HepG2 (cell line): ENCODE data around the gene ARVCF. TPM values are rescaled to one million over a fixed set of nuclear protein-coding genes. Genes with fewer than 3 reads are reported as not detected.

Source experiments
- ARID2 ChIP-seq: sonication (generic); formaldehyde crosslinking; IDR thresholded peaks from 2 replicates; pipeline ENCODE4 v1.8.1; 2022; ENCODE audit warnings: mild to moderate bottlenecking, missing genetic modification reagents, borderline replicate concordance
- CBX1 ChIP-seq: IDR thresholded peaks from one replicate; pipeline ENCODE4 v1.6.1; 2016; ENCODE audit warnings: antibody characterized with exemption, low read depth
- GTF2F1 ChIP-seq: fragments of 150-350 bp; IDR thresholded peaks from 2 replicates; pipeline ENCODE4 v1.6.1; 2014; ENCODE audit warnings: low read length
- HES4 ChIP-seq: sonication (generic); formaldehyde crosslinking; IDR thresholded peaks from 2 replicates; pipeline ENCODE4 v1.9.0; 2021; ENCODE audit warnings: mild to moderate bottlenecking, missing genetic modification reagents, borderline replicate concordance
- LCORL ChIP-seq, 2 experiments: fragments of 450-650 bp in 1 of 2; sonication (generic) in 1 of 2; formaldehyde crosslinking in 1 of 2; IDR thresholded peaks; 2 replicates each; pipeline versions ENCODE4 v1.5.0 to v1.6.1; 2017 to 2020; ENCODE audit warnings: antibody characterized with exemption in 1 of 2, missing genetic modification reagents in 1 of 2
- MAX ChIP-seq: IDR thresholded peaks from 2 replicates; pipeline ENCODE4 v1.6.1; 2012; ENCODE audit warnings: inconsistent platforms
- MIER2 ChIP-seq: IDR thresholded peaks from 2 replicates; pipeline ENCODE4 v1.6.1; 2016; ENCODE audit warnings: missing biosample characterization, missing genetic modification reagents
- MXD1 ChIP-seq: sonication (generic); formaldehyde crosslinking; IDR thresholded peaks from 2 replicates; pipeline ENCODE4 v1.4.0; 2020; ENCODE audit warnings: mild to moderate bottlenecking, missing genetic modification reagents
- NFKBIZ ChIP-seq: IDR thresholded peaks from 2 replicates; pipeline ENCODE4 v1.6.1; 2018; ENCODE audit warnings: missing genetic modification reagents, missing compliant biosample characterization
- NR2F1 ChIP-seq, 2 experiments: fragments of 450-650 bp in 1 of 2; formaldehyde crosslinking in 1 of 2; IDR thresholded peaks; 2 replicates each; pipeline versions ENCODE4 v1.5.0 to v1.6.1; 2016 to 2020; ENCODE audit warnings: mild to moderate bottlenecking in 1 of 2, missing compliant biosample characterization in 1 of 2, missing genetic modification reagents in 1 of 2, moderate library complexity in 1 of 2
- PHB2 ChIP-seq: fragments of 450-650 bp; IDR thresholded peaks from 2 replicates; pipeline ENCODE4 v1.6.1; 2018; ENCODE audit not compliant: partially characterized antibody
- SIX1 ChIP-seq: sonication (generic); formaldehyde crosslinking; IDR thresholded peaks from 2 replicates; pipeline ENCODE4 v1.4.0; 2020; ENCODE audit warnings: missing genetic modification reagents, borderline replicate concordance
- SMC3 ChIP-seq: IDR thresholded peaks from 2 replicates; pipeline ENCODE4 v1.6.1; 2011; ENCODE audit warnings: low read length, improper control_type of control experiment
- SNAI1 ChIP-seq: sonication (generic); formaldehyde crosslinking; IDR thresholded peaks from 2 replicates; pipeline ENCODE4 v1.5.0; 2020; ENCODE audit warnings: mild to moderate bottlenecking, missing genetic modification reagents, borderline replicate concordance
- TBP ChIP-seq: sonication (generic); formaldehyde crosslinking; IDR thresholded peaks from 2 replicates; pipeline ENCODE4 v1.5.0; 2020; ENCODE audit warnings: missing genetic modification reagents
- TCF7 ChIP-seq: sonication (generic); IDR thresholded peaks from 2 replicates; pipeline ENCODE4 v1.6.1; 2016; ENCODE audit warnings: antibody characterized with exemption, low read depth
- ZBTB34 ChIP-seq: sonication (generic); formaldehyde crosslinking; IDR thresholded peaks from 2 replicates; pipeline ENCODE4 v1.8.0; 2022; ENCODE audit warnings: mild to moderate bottlenecking, missing genetic modification reagents
- ZMYM2 ChIP-seq: sonication (generic); formaldehyde crosslinking; IDR thresholded peaks from 2 replicates; pipeline ENCODE4 v1.8.0; 2022; ENCODE audit warnings: mild to moderate bottlenecking, missing genetic modification reagents
- ZMYM3 ChIP-seq: sonication (generic); formaldehyde crosslinking; IDR thresholded peaks from 2 replicates; pipeline ENCODE4 v1.5.1; 2020; ENCODE audit warnings: mild to moderate bottlenecking, missing genetic modification reagents
- ZNF12 ChIP-seq: sonication (generic); formaldehyde crosslinking; IDR thresholded peaks from 2 replicates; pipeline ENCODE4 v1.5.0; 2020; ENCODE audit warnings: missing genetic modification reagents
- ZNF337 ChIP-seq: sonication (generic); formaldehyde crosslinking; IDR thresholded peaks from 2 replicates; pipeline ENCODE4 v1.5.1; 2020; ENCODE audit warnings: missing genetic modification reagents, low read depth, mild to moderate bottlenecking, borderline replicate concordance
- ZNF530 ChIP-seq: sonication (generic); formaldehyde crosslinking; IDR thresholded peaks from 2 replicates; pipeline ENCODE4 v1.5.0; 2020; ENCODE audit warnings: low read depth, mild to moderate bottlenecking, missing genetic modification reagents
- ZNF780A ChIP-seq: sonication (generic); formaldehyde crosslinking; IDR thresholded peaks from 2 replicates; pipeline ENCODE4 v1.8.0; 2022; ENCODE audit warnings: mild to moderate bottlenecking, missing genetic modification reagents, moderate library complexity
- ZNF790 ChIP-seq: sonication (generic); formaldehyde crosslinking; IDR thresholded peaks from 2 replicates; pipeline ENCODE4 v1.8.0; 2022; ENCODE audit warnings: missing genetic modification reagents, mild to moderate bottlenecking, borderline replicate concordance
- ZNF816 ChIP-seq: sonication (generic); formaldehyde crosslinking; IDR thresholded peaks from 2 replicates; pipeline ENCODE4 v1.8.0; 2022; ENCODE audit warnings: missing genetic modification reagents, mild to moderate bottlenecking, borderline replicate concordance
- ZSCAN9 ChIP-seq: IDR thresholded peaks from 2 replicates; pipeline ENCODE4 v1.6.1; 2016; ENCODE audit warnings: borderline replicate concordance
- polyA plus RNA-seq, 8 experiments: library from polyadenylated mRNA; depleted of rRNA in 3 of 8; stranded (reverse) in 7 of 8; unstranded in 1 of 8; fragments of >200 nt; fragmentation: Illumina TruSeq in 4 of 8; extraction: Trizol in 4 of 8; gene quantifications; 2 replicates each; pipeline versions ENCODE4 v1.2.1 to v1.2.3, GENCODE V29; 2011 to 2016; ENCODE audit warnings: low read depth in 4 of 8, missing spikeins in 1 of 8, mixed read lengths in 1 of 8; ENCODE audit not compliant: insufficient read depth in 1 of 8
- total RNA-seq, 5 experiments: library from RNA; depleted of rRNA; stranded (reverse); fragments of >200 nt; fragmentation: Illumina TruSeq; extraction: Trizol; gene quantifications; 2 replicates each; pipeline ENCODE4 v1.2.3, GENCODE V29; 2016; ENCODE audit warnings: low read depth in 1 of 5
- TF ChIP-seq, protein P1 (sequence below): sonication (generic); formaldehyde crosslinking; IDR thresholded peaks from 2 replicates; pipeline ENCODE4 v1.4.0; 2020; ENCODE audit warnings: missing genetic modification reagents

Gene ARVCF
- total and polyA plus RNA-seq, 2 of the 13 experiments (the other 11 are each of a cell fraction or from before 2014, with no cell fraction given): 16.4 to 17.7 TPM

GRCh38 chr22:19942157-19943081, 74.2 kb downstream of the ARVCF start (continued):
- TF ChIP-seq ZSCAN9: 0 out of 2 replicates have a peak, but pooled peaks have one; percentile 19
- no peak for TF ChIP-seq ZNF530 (CRISPR knock-in tag)
- TF ChIP-seq ZMYM2: no peak
- no peak for TF ChIP-seq ZNF780A (CRISPR knock-in tag)
- TF ChIP-seq ZNF337 (CRISPR knock-in tag): no peak
- no peak for TF ChIP-seq ARID2 (CRISPR knock-in tag)
- TF ChIP-seq TCF7: no peak
- no peak for TF ChIP-seq ZMYM3
- TF ChIP-seq TBP: no peak
- no peak for TF ChIP-seq MIER2 (CRISPR knock-in tag)
- peak; percentile 61 for TF ChIP-seq MAX
- 0 out of 2 replicates have a peak, but pooled peaks have one; percentile 73 for TF ChIP-seq ZNF816 (CRISPR knock-in tag)
- no peak for TF ChIP-seq MXD1 (CRISPR knock-in tag)
- no peak for TF ChIP-seq HES4 (CRISPR knock-in tag)
- TF ChIP-seq SMC3: no peak
- TF ChIP-seq, protein P1, sequence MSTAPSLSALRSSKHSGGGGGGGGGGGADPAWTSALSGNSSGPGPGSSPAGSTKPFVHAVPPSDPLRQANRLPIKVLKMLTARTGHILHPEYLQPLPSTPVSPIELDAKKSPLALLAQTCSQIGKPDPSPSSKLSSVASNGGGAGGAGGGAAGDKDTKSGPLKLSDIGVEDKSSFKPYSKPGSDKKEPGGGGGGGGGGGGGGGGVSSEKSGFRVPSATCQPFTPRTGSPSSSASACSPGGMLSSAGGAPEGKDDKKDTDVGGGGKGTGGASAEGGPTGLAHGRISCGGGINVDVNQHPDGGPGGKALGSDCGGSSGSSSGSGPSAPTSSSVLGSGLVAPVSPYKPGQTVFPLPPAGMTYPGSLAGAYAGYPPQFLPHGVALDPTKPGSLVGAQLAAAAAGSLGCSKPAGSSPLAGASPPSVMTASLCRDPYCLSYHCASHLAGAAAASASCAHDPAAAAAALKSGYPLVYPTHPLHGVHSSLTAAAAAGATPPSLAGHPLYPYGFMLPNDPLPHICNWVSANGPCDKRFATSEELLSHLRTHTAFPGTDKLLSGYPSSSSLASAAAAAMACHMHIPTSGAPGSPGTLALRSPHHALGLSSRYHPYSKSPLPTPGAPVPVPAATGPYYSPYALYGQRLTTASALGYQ: no peak
- TF ChIP-seq GTF2F1: no peak
- 0 out of 2 replicates have a peak, but pooled peaks have one; percentile 70 for TF ChIP-seq SNAI1 (CRISPR knock-in tag)
- TF ChIP-seq ZNF12 (CRISPR knock-in tag): no peak
- no peak for TF ChIP-seq ZNF790 (CRISPR knock-in tag)
- TF ChIP-seq SIX1 (CRISPR knock-in tag): no peak
- no peak; the same call in 1 of the 2 replicates for TF ChIP-seq NFKBIZ (CRISPR knock-in tag)
- no peak for TF ChIP-seq LCORL (IDR thresholded peaks at IDR 0.05)
- no peak for TF ChIP-seq LCORL (CRISPR knock-in tag; IDR thresholded peaks at IDR 0.05)
- no peak for TF ChIP-seq ZBTB34
- no peak for TF ChIP-seq PHB2
- no peak for TF ChIP-seq NR2F1 (CRISPR knock-in tag; IDR thresholded peaks at IDR 0.05)
- TF ChIP-seq CBX1: no peak
